K562 (cell line): ENCODE measurements around the gene CLP1. TPM values are rescaled to one million over a fixed set of nuclear protein-coding genes. Genes with fewer than 3 reads are reported as not detected.

Experiments
- ATAC-seq: fragments of 200-7000 bp; cut with Tn5 transposase; 3 replicates; pipeline ENCODE4 v1.9.1; 2020; ENCODE audit warnings: moderate library complexity
- BruUV-seq: library from RNA; stranded (reverse); fragments of 400-500 nt; replicated peaks from 2 replicates; lab custom pipeline; 2021; lab: Mats Ljungman, UMichigan
- CTCF ChIA-PET: fragments of 300-600 bp; formaldehyde crosslinking; extraction: SDS; loops from one replicate; lab custom pipeline; 2021; ENCODE audit warnings: low intra/inter-chr PET ratio; lab: Yijun Ruan, JAX
- POLR2A ChIA-PET: fragments of 300-600, 350-650 bp; sonication (Branson Sonifier 250); formaldehyde crosslinking; extraction: SDS; loops from one replicate; lab custom pipeline; 2021; ENCODE audit warnings: antibody characterized with exemption, inconsistent platforms; lab: Yijun Ruan, JAX
- DNase-seq, 4 experiments: peaks; one replicate each; pipeline versions ENCODE4 v3.0.0 to v3.0.0-alpha.2; 2011 to 2018; ENCODE audit warnings: low spot score in 3 of 4, mixed read lengths in 3 of 4; ENCODE audit errors: extremely low read depth in 1 of 4
- FAIRE-seq: peaks from 2 replicates; lab custom pipeline; 2011; peaks lifted over from hg19 to GRCh38; lab: Jason Lieb, UNC
- H2AFZ ChIP-seq: 2 replicates; pipeline ENCODE4 v1.6.0; 2011; ENCODE audit warnings: low read depth, low read length, control low read depth, inconsistent platforms
- H3K27ac ChIP-seq: fragments of 200-600 bp; 3 replicates; pipeline ENCODE4 v1.8.0; 2011; ENCODE audit warnings: low read depth, mild to moderate bottlenecking, control low read depth, inconsistent platforms, low read length, moderate library complexity, mixed read lengths; ENCODE audit errors: extremely low read depth
- H3K27me3 ChIP-seq, 2 experiments: fragments of 300-600 bp in 1 of 2; 2 replicates in 1 of 2; 3 replicates in 1 of 2; pipeline versions ENCODE4 v1.6.0 to v1.8.0; 2011; ENCODE audit warnings: inconsistent platforms in 2 of 2, low read length in 2 of 2, mild to moderate bottlenecking in 1 of 2, mixed read lengths in 1 of 2, moderate library complexity in 1 of 2; ENCODE audit not compliant: control insufficient read depth in 2 of 2, insufficient read depth in 2 of 2
- H3K36me3 ChIP-seq: fragments of 300-600 bp; 3 replicates; pipeline ENCODE4 v1.8.0; 2011; ENCODE audit warnings: mild to moderate bottlenecking, low read length, inconsistent platforms; ENCODE audit not compliant: control insufficient read depth, insufficient read depth
- H3K4me1 ChIP-seq, 2 experiments: fragments of 200-600 bp in 1 of 2; replicated peaks in 1 of 2; 2 replicates in 1 of 2; 3 replicates in 1 of 2; pipeline versions ENCODE4 v1.5.1 to v1.8.0; 2011; ENCODE audit warnings: inconsistent platforms in 2 of 2, low read length in 2 of 2, mild to moderate bottlenecking in 1 of 2, mixed read lengths in 1 of 2, moderate library complexity in 1 of 2; ENCODE audit not compliant: control insufficient read depth in 2 of 2, insufficient read depth in 2 of 2
- H3K4me2 ChIP-seq: 2 replicates; pipeline ENCODE4 v1.6.1; 2011; ENCODE audit warnings: low read length, control low read depth, inconsistent platforms, mixed read lengths; ENCODE audit not compliant: insufficient read depth
- H3K4me3 ChIP-seq: fragments of 200-600 bp; sonication (generic), shearing (Covaris generic); 2 replicates; pipeline ENCODE4 v1.5.1; 2016; ENCODE audit warnings: control low read depth, inconsistent platforms
- H3K79me2 ChIP-seq: fragments of 200-600 bp; 3 replicates; pipeline ENCODE4 v1.8.0; 2011; ENCODE audit warnings: low read length, inconsistent platforms; ENCODE audit not compliant: control insufficient read depth, insufficient read depth
- H3K9ac ChIP-seq, 2 experiments: 2 replicates each; pipeline versions ENCODE4 v1.6.0 to v1.6.1; 2011; ENCODE audit warnings: low read depth in 2 of 2, low read length in 2 of 2, control low read depth in 1 of 2, inconsistent platforms in 1 of 2, mild to moderate bottlenecking in 1 of 2, mixed read lengths in 1 of 2; ENCODE audit not compliant: insufficient read depth in 1 of 2
- H3K9me1 ChIP-seq: one replicate; pipeline ENCODE4 v1.6.0; 2011; ENCODE audit warnings: inconsistent platforms, mild to moderate bottlenecking, low read length, moderate library complexity; ENCODE audit not compliant: control insufficient read depth, insufficient read depth
- H3K9me3 ChIP-seq: replicated peaks from 2 replicates; pipeline ENCODE4 v1.5.1; 2011; ENCODE audit warnings: low read depth, low read length, inconsistent platforms; ENCODE audit not compliant: control insufficient read depth, insufficient read depth
- H4K20me1 ChIP-seq: replicated peaks from 2 replicates; pipeline ENCODE4 v1.6.1; 2011; ENCODE audit warnings: low read length, inconsistent platforms, mixed read lengths; ENCODE audit not compliant: control insufficient read depth, insufficient read depth
- ELF1 ChIP-seq: fragments of 200-800 bp; sonication (Bioruptor generic); IDR thresholded peaks from 2 replicates; pipeline ENCODE4 v1.6.1; 2016; ENCODE audit warnings: missing genetic modification characterization, missing compliant biosample characterization
- FOXA3 ChIP-seq, 2 experiments: fragments of 450-650 bp in 1 of 2; sonication (generic) in 1 of 2; formaldehyde crosslinking; IDR thresholded peaks in 1 of 2; conservative IDR thresholded peaks in 1 of 2; 2 replicates each; pipeline versions ENCODE4 v1.4.0 to v1.8.0; 2020 to 2022; ENCODE audit warnings: mild to moderate bottlenecking in 2 of 2, missing genetic modification reagents in 1 of 2
- JUNB ChIP-seq: fragments of 450-650 bp; formaldehyde crosslinking; conservative IDR thresholded peaks from 2 replicates; pipeline ENCODE4 v1.4.0; 2020; ENCODE audit warnings: mild to moderate bottlenecking
- KLF1 ChIP-seq: fragments of 450-650 bp; IDR thresholded peaks from 2 replicates; pipeline ENCODE4 v1.6.1; 2016; ENCODE audit warnings: missing genetic modification characterization, missing compliant biosample characterization
- MTA2 ChIP-seq: fragments of 450-650 bp; IDR thresholded peaks from 2 replicates; pipeline ENCODE4 v1.6.1; 2016; ENCODE audit warnings: low read depth
- NUFIP1 ChIP-seq: fragments of 450-650 bp; IDR thresholded peaks from 2 replicates; pipeline ENCODE4 v1.6.1; 2018; ENCODE audit not compliant: partially characterized antibody
- ZBTB7A ChIP-seq: IDR thresholded peaks from 2 replicates; pipeline ENCODE4 v1.6.1; 2011; ENCODE audit warnings: low read depth, mild to moderate bottlenecking, low read length, moderate library complexity, borderline replicate concordance; ENCODE audit not compliant: control insufficient read depth
- WGBS: fragments of 100-300 bp; shearing (Covaris generic); methylation state at CpG from one replicate; pipeline ENCODE4 v1.1.6; 2016; ENCODE audit warnings: low coverage, mixed read lengths; ENCODE audit not compliant: insufficient coverage; ENCODE audit errors: missing lambda C conversion rate; 5-methylcytosine and 5-hydroxymethylcytosine counted together
- in situ Hi-C: fragments of 300-500 bp; cut with MboI; formaldehyde crosslinking; loops from 4 replicates; pipeline ENCODE4 v1.15.0; 2018; ENCODE audit warnings: inconsistent platforms, mixed read lengths
- intact Hi-C: fragments of 100-400 bp; cut with micrococcal nuclease; formaldehyde crosslinking; loops from 2 replicates; pipeline ENCODE4 v1.14.2; 2022
- polyA plus RNA-seq, 8 experiments: library from polyadenylated mRNA; depleted of rRNA in 4 of 8; stranded (reverse) in 5 of 8; unstranded in 3 of 8; fragments of >200 nt; fragmentation: Nextera tagmentation in 2 of 8; fragmentation: Illumina TruSeq in 1 of 8; extraction: Ambion mirVana in 2 of 8; extraction: Trizol in 1 of 8; gene quantifications; 2 replicates each; pipeline versions ENCODE4 v1.2.1 to v1.2.3, GENCODE V29; 2011 to 2014; ENCODE audit warnings: inconsistent platforms in 1 of 8, missing spikeins in 1 of 8
- total RNA-seq, 7 experiments: library from RNA; depleted of rRNA in 6 of 7; stranded (reverse); fragments of >200 nt in 6 of 7; fragmentation: Illumina TruSeq in 2 of 7; extraction: Trizol in 2 of 7; gene quantifications; 2 replicates each; pipeline versions ENCODE4 v1.2.1 to v1.2.3, GENCODE V29; 2011 to 2021; ENCODE audit warnings: low replicate concordance in 1 of 7

The CLP1 gene
- total and polyA plus RNA-seq, 9 of the 15 experiments (the other 6 are each of a cell fraction or from before 2014, with no cell fraction given) = 19.1 to 46.2 (median 27.8) TPM

DNA sequence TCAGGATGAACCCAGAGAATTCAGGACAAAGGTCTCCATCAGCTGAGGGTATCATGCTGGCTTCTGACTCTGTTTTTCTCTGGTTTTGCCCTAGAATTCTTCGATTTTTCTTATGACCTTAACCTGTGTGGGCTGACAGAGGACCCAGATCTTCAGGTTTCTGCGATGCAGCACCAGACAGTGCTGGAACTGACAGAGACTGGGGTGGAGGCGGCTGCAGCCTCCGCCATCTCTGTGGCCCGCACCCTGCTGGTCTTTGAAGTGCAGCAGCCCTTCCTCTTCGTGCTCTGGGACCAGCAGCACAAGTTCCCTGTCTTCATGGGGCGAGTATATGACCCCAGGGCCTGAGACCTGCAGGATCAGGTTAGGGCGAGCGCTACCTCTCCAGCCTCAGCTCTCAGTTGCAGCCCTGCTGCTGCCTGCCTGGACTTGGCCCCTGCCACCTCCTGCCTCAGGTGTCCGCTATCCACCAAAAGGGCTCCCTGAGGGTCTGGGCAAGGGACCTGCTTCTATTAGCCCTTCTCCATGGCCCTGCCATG lies 43.3 kb upstream of the CLP1 start:
- FAIRE-seq (no peak), ATAC-seq (peak; percentile 51; the same call in 2 of the 3 replicates), DNase-seq (no peak)
- in situ Hi-C loops = no loop called here
- H2AFZ ChIP-seq = no peak overlapping the region
- no peaks in the 10 kb centered on the region for H3K79me2 ChIP-seq
- TF ChIP-seq ZBTB7A = no peak
- TF ChIP-seq JUNB (CRISPR knock-in tag) = no peak
- TF ChIP-seq FOXA3 (CRISPR knock-in tag; conservative IDR thresholded peaks at IDR 0.05 in 1 of 2, IDR thresholded peaks at IDR 0.05 in 1 of 2) = no peak
- no peak for TF ChIP-seq ELF1 (tag)
- no peak for TF ChIP-seq MTA2
- no peak for TF ChIP-seq KLF1 (tag)
- no peak for TF ChIP-seq NUFIP1
- H3K4me1 ChIP-seq = no peaks in the 10 kb centered on the region
- CTCF ChIA-PET = no interaction called here
- POLR2A ChIA-PET = interaction anchor here (0.7 to 1.1 kb wide), 3 partner anchors 9 to 21 kb away, joined by 3 read pairs; no protein-coding TSS in a partner anchor
- peaks cover 23 to 31% of the 10 kb centered on the region in 2 experiments for H3K27me3 ChIP-seq
- no peak overlapping the region for H3K27ac ChIP-seq
- WGBS = 4% methylated on average over 9 of the region's 10 CpGs
- H3K4me2 ChIP-seq = no peak overlapping the region
- no TSS peak for BruUV-seq
- H4K20me1 ChIP-seq = no peaks in the 10 kb centered on the region
- peaks cover 2% of the 10 kb centered on the region for H3K9me3 ChIP-seq
- no peaks in the 10 kb centered on the region for H3K36me3 ChIP-seq
- no peak overlapping the region for H3K4me3 ChIP-seq
- H3K9ac ChIP-seq = no peak overlapping the region
- no peaks in the 10 kb centered on the region for H3K9me1 ChIP-seq
- intact Hi-C loops = no loop called here
